Upper lobe of right lung (tissue), 1 donor: ENCODE results near the gene BATF3. TPM values are rescaled to one million over a fixed set of nuclear protein-coding genes. Genes with fewer than 3 reads are reported as not detected.
"Not testable (repeated sequence)": the region's sequence is repeated elsewhere in the genome, so short reads cannot be mapped to it uniquely, and the experiment has no call there.

ENCODE experiments used
- ATAC-seq: fragments of 200-7000 bp; cut with Tn5 transposase; one replicate; pipeline ENCODE4 v1.9.1; 2020; ENCODE audit warnings: mild to moderate bottlenecking, moderate library complexity
- DNase-seq: peaks from one replicate; pipeline ENCODE4 v3.0.0-alpha.2; 2020
- H3K27ac ChIP-seq: fragments of 200-600 bp; one replicate; pipeline ENCODE4 v1.8.0; 2022
- H3K27me3 ChIP-seq: fragments of 200-600 bp; one replicate; pipeline ENCODE4 v1.8.0; 2022; ENCODE audit warnings: mild to moderate bottlenecking
- H3K36me3 ChIP-seq: fragments of 200-600 bp; one replicate; pipeline ENCODE4 v1.8.0; 2022
- H3K4me1 ChIP-seq: fragments of 200-600 bp; one replicate; pipeline ENCODE4 v1.8.0; 2022
- H3K4me3 ChIP-seq: fragments of 200-600 bp; one replicate; pipeline ENCODE4 v1.8.0; 2022; ENCODE audit warnings: mild to moderate bottlenecking
- H3K9me3 ChIP-seq: fragments of 200-600 bp; one replicate; pipeline ENCODE4 v1.8.0; 2022
- intact Hi-C: fragments of 100-400 bp; cut with DNase I; formaldehyde crosslinking; loops from one replicate; pipeline ENCODE4 v1.11.0; 2022
- total RNA-seq: library from RNA; stranded (reverse); fragmentation: NEBNext Ultra II Directional; extraction: Animal tissue kit (Norgen Biotek cat#: 25700); gene quantifications from one replicate; pipeline ENCODE4 v1.2.1, GENCODE V29; 2021
- TF ChIP-seq, protein P1 (sequence below): fragments of 200-600 bp; IDR thresholded peaks from one replicate; pipeline ENCODE4 v1.8.0; 2022; ENCODE audit warnings: antibody characterized with exemption
- donor health status: DM: no; HTN: yes; CAD: no; lungs with severe emphysema.

Gene BATF3
- total RNA-seq, 1 donor from 2014 or later, result 10.0 TPM

GRCh38 chr1:212713465-212714136, 14.0 kb upstream of the BATF3 start:
- DNase-seq (no peak), ATAC-seq (no peak)
- no peaks in the 10 kb centered on the region for H3K9me3 ChIP-seq
- H3K4me1 ChIP-seq, result no peaks in the 10 kb centered on the region
- intact Hi-C loops, result no loop called here
- TF ChIP-seq, protein P1, sequence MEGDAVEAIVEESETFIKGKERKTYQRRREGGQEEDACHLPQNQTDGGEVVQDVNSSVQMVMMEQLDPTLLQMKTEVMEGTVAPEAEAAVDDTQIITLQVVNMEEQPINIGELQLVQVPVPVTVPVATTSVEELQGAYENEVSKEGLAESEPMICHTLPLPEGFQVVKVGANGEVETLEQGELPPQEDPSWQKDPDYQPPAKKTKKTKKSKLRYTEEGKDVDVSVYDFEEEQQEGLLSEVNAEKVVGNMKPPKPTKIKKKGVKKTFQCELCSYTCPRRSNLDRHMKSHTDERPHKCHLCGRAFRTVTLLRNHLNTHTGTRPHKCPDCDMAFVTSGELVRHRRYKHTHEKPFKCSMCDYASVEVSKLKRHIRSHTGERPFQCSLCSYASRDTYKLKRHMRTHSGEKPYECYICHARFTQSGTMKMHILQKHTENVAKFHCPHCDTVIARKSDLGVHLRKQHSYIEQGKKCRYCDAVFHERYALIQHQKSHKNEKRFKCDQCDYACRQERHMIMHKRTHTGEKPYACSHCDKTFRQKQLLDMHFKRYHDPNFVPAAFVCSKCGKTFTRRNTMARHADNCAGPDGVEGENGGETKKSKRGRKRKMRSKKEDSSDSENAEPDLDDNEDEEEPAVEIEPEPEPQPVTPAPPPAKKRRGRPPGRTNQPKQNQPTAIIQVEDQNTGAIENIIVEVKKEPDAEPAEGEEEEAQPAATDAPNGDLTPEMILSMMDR, result no peak
- H3K27me3 ChIP-seq, result no peaks in the 10 kb centered on the region
- no peaks in the 10 kb centered on the region for H3K36me3 ChIP-seq
- H3K4me3 ChIP-seq, result no peak overlapping the region
- H3K27ac ChIP-seq, result no peak overlapping the region

DNA sequence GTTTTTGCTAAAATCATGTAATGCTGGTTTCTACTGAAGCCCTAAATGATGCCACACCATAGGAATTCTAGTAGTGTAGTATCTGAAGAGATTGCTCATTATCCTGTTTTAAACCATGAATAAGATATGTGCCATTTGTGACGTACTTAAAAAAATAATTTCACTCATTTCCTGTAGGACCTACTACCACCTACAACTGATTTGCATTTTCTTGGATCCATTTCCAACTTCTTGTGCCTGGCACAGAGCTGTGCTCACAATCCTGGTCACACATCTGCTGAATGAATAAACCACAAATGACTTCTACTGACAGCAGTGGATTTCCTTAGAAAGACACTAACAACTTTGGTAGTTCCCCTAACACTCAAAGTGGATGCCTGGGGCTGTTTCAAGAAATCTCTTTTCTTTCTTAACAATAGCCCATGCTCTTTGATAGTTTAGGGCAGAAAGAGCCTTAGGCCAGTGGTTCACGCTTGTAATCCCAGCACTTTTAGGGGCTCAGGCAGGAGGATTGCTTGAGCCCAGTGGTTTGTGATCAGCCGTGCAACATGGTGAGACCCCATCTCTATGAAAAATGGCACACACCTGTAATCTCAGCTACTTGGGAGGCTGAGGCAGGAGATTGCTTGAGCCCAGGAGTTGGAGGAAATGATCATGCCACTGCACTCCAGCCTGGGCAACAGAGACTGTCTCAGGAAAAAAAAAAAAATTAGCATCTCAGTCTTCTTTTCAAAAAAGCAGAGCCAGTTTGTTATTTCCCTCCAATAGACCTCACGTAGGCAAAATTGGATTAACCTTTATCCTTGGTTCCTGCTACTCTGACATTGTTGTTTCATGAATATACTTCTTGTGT, 13.0 kb upstream of the BATF3 start:
- H3K27me3 ChIP-seq, result no peaks in the 10 kb centered on the region
- TF ChIP-seq, protein P1, result no peak
- intact Hi-C loops, result no loop called here
- no peaks in the 10 kb centered on the region for H3K9me3 ChIP-seq
- ATAC-seq (no peak), DNase-seq (no peak)
- no peak overlapping the region for H3K27ac ChIP-seq
- H3K4me1 ChIP-seq, result no peaks in the 10 kb centered on the region
- H3K4me3 ChIP-seq, result no peak overlapping the region
- H3K36me3 ChIP-seq, result no peaks in the 10 kb centered on the region

- DNase-seq, H3K27ac ChIP-seq, H3K4me1 ChIP-seq, ATAC-seq, H3K9me3 ChIP-seq, intact Hi-C loops, H3K27me3 ChIP-seq, H3K36me3 ChIP-seq, H3K4me3 ChIP-seq: not testable (repeated sequence)
These were observed 12.3 kb upstream of the BATF3 start for GRCh38 chr1:212711974-212712373.

DNA sequence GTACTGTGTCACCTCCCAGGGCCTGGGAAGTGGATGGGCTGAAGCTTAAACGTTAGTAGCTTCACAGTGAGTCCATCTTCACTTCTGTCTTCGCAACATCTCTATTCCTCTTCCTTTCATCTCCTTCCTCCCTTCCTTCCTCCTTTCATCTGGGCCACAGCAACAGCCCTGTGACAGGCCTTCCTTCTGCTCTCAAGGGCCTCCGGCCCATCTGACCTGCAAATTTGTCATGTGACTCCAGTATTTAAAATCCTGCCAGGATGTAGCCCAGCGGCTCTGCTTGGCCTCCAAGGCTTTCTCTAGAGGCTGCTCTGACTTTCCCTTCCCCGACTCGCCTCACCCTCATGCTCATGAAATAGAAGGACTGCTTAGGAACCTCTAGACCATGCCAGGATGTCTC, 10.9 kb upstream of the BATF3 start:
- Histone ChIP-seq H3K9me3 (no peaks in the 10 kb centered on the region), H3K27ac (no peak overlapping the region), H3K36me3 (no peaks in the 10 kb centered on the region), H3K4me1 (no peaks in the 10 kb centered on the region), H3K27me3 (no peaks in the 10 kb centered on the region), H3K4me3 (no peak overlapping the region)
- DNase-seq (no peak), ATAC-seq (no peak)
- TF ChIP-seq, protein P1, result no peak
- intact Hi-C loops, result no loop called here

- Histone ChIP-seq H3K9me3 (no peaks in the 10 kb centered on the region), H3K27me3 (no peaks in the 10 kb centered on the region), H3K27ac (no peak overlapping the region), H3K4me3 (no peak overlapping the region), H3K4me1 (peaks cover 13% of the 10 kb centered on the region), H3K36me3 (no peaks in the 10 kb centered on the region)
- ATAC-seq (no peak), DNase-seq (no peak)
- TF ChIP-seq, protein P1, result no peak
- intact Hi-C loops, result no loop called here
These were observed 4.4 kb upstream of the BATF3 start for GRCh38 chr1:212703991-212704564.

DNA sequence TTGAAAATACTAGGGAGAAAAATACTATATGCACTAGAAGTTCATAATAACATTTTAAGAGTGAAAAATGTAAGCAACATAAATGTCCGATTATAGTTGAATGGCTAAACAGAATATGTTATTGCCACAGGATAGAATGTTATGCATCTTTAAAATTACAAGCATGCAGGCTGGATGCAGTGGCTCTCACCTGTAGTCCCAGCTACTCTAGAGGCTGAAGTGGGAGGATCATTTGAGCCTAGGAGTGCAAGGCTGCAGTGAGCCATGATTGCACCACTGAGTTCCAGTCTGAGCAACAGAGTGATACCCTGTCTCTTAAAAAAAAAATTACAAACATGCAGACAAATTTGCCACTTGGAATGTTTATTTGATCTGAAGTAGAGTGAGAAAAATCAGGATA, 3.0 kb upstream of the BATF3 start:
- Histone ChIP-seq H3K36me3 (no peaks in the 10 kb centered on the region), H3K4me1 (peaks cover 26% of the 10 kb centered on the region), H3K27ac (no peak overlapping the region), H3K4me3 (no peak overlapping the region), H3K27me3 (no peaks in the 10 kb centered on the region), H3K9me3 (no peaks in the 10 kb centered on the region)
- DNase-seq (no peak), ATAC-seq (no peak)
- TF ChIP-seq, protein P1, result no peak
- intact Hi-C loops, result no loop called here
